Endodermal cell (in vitro differentiated cells): ENCODE measurements around the gene PTPRN2. TPM values are rescaled to one million over a fixed set of nuclear protein-coding genes. Genes with fewer than 3 reads are reported as not detected.

ENCODE experiments used
- DNase-seq: peaks from one replicate; pipeline ENCODE4 v3.0.0-alpha.2; 2017
- H3K27ac ChIP-seq: 2 replicates; pipeline ENCODE4 v1.5.1; 2013; ENCODE audit warnings: mild to moderate bottlenecking, low read depth, low read length, moderate library complexity
- H3K27me3 ChIP-seq: 2 replicates; pipeline ENCODE4 v1.6.1; 2013; ENCODE audit warnings: mild to moderate bottlenecking, low read length, moderate library complexity; ENCODE audit not compliant: insufficient read depth, control insufficient read depth, poor library complexity, severe bottlenecking
- H3K36me3 ChIP-seq: 2 replicates; pipeline ENCODE4 v1.7.0; 2013; ENCODE audit warnings: mild to moderate bottlenecking, low read length, moderate library complexity; ENCODE audit not compliant: control insufficient read depth, insufficient read depth
- H3K4me1 ChIP-seq: one replicate; pipeline ENCODE4 v1.7.0; 2013; ENCODE audit warnings: low read length; ENCODE audit not compliant: control insufficient read depth, insufficient read depth
- H3K4me3 ChIP-seq: 2 replicates; pipeline ENCODE4 v1.5.1; 2013; ENCODE audit warnings: mild to moderate bottlenecking, low read length, moderate library complexity
- H3K9ac ChIP-seq: 2 replicates; pipeline ENCODE4 v1.6.1; 2013; ENCODE audit warnings: mild to moderate bottlenecking, low read length, moderate library complexity; ENCODE audit not compliant: poor library complexity, severe bottlenecking; ENCODE audit errors: extremely low read depth
- H3K9me3 ChIP-seq: 2 replicates; pipeline ENCODE4 v1.6.1; 2013; ENCODE audit warnings: mild to moderate bottlenecking, low read length, moderate library complexity; ENCODE audit not compliant: control insufficient read depth
- H3K27ac Mint-ChIP-seq: 2 replicates; pipeline ENCODE4 v1.8.0; 2020; ENCODE audit warnings: mixed read lengths
- H3K27me3 Mint-ChIP-seq: 2 replicates; pipeline ENCODE4 v1.8.0; 2021; ENCODE audit warnings: mild to moderate bottlenecking, mixed read lengths; ENCODE audit not compliant: insufficient read depth
- H3K36me3 Mint-ChIP-seq: 2 replicates; pipeline ENCODE4 v1.8.0; 2020; ENCODE audit warnings: low read depth, mixed read lengths
- H3K4me1 Mint-ChIP-seq: 2 replicates; pipeline ENCODE4 v1.8.0; 2020; ENCODE audit warnings: mixed read lengths
- H3K4me3 Mint-ChIP-seq: 2 replicates; pipeline ENCODE4 v1.8.0; 2020; ENCODE audit warnings: mild to moderate bottlenecking, moderate library complexity, mixed read lengths
- H3K9me3 Mint-ChIP-seq: 2 replicates; pipeline ENCODE4 v1.8.0; 2020; ENCODE audit warnings: mild to moderate bottlenecking, mixed read lengths
- WGBS, 2 experiments: methylation state at CpG; one replicate each; pipeline versions ENCODE4 v1.1.5 to v1.1.7; 2013; ENCODE audit warnings: missing lambda C conversion rate in 2 of 2, mixed read lengths in 1 of 2; ENCODE audit not compliant: insufficient coverage in 1 of 2, insufficient read length in 1 of 2; 5-methylcytosine and 5-hydroxymethylcytosine counted together
- total RNA-seq, 2 donors: library from RNA; stranded (reverse); fragmentation: NEBNext Ultra II Directional in 1 of 2; extraction: Animal tissue kit (Norgen Biotek cat#: 25700) in 1 of 2; gene quantifications; 2 replicates in 1 of 2; 3 replicates in 1 of 2; pipeline ENCODE4 v1.2.1, GENCODE V29; 2021
- TF ChIP-seq, protein P1 (sequence below): fragments of 200-600 bp; sonication (generic); conservative IDR thresholded peaks from 2 replicates; pipeline ENCODE4 v1.5.0; 2021; ENCODE audit warnings: antibody characterized with exemption, mild to moderate bottlenecking

Gene PTPRN2
- total RNA-seq, 2 donors from 2014 or later = 0.69 to 1.2 TPM

DNA sequence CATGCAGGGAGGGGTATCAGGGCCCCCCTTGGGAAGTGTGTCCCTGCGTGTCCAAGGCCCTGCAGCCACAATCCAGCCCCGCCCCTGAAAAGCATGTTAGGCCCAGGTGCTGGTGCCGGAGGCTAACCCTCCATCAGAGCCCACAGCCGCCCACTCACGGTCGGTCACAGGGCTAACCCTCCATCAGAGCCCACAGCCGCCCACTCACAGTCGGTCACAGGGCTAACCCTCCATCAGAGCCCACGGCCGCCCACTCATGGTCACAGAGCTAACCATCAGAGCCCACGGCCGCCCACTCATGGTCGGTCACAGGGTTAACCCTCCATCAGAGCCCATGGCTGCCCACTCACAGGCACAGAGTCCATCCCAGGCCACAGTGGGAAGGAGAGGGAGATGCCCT is 824.8 kb downstream of the PTPRN2 start:
- Histone ChIP-seq H3K9ac (no peak overlapping the region), H3K9me3 (peaks cover 69% of the 10 kb centered on the region), H3K4me1 (no peaks in the 10 kb centered on the region), H3K36me3 (no peaks in the 10 kb centered on the region), H3K27ac (no peak overlapping the region), H3K27me3 (no peaks in the 10 kb centered on the region), H3K4me3 (no peak overlapping the region)
- DNase-seq = no peak
- WGBS, 2 experiments = 89 to 91% methylated on average over 10 to 13 of the region's 13 CpGs
- TF ChIP-seq, protein P1, sequence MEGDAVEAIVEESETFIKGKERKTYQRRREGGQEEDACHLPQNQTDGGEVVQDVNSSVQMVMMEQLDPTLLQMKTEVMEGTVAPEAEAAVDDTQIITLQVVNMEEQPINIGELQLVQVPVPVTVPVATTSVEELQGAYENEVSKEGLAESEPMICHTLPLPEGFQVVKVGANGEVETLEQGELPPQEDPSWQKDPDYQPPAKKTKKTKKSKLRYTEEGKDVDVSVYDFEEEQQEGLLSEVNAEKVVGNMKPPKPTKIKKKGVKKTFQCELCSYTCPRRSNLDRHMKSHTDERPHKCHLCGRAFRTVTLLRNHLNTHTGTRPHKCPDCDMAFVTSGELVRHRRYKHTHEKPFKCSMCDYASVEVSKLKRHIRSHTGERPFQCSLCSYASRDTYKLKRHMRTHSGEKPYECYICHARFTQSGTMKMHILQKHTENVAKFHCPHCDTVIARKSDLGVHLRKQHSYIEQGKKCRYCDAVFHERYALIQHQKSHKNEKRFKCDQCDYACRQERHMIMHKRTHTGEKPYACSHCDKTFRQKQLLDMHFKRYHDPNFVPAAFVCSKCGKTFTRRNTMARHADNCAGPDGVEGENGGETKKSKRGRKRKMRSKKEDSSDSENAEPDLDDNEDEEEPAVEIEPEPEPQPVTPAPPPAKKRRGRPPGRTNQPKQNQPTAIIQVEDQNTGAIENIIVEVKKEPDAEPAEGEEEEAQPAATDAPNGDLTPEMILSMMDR = no peak
- peaks cover 3% of the 10 kb centered on the region for H3K27me3 Mint-ChIP-seq
- H3K27ac Mint-ChIP-seq = no peak overlapping the region
- no peaks in the 10 kb centered on the region for H3K36me3 Mint-ChIP-seq
- H3K4me1 Mint-ChIP-seq = no peaks in the 10 kb centered on the region
- peaks cover 32% of the 10 kb centered on the region for H3K9me3 Mint-ChIP-seq
- no peak overlapping the region for H3K4me3 Mint-ChIP-seq

DNA sequence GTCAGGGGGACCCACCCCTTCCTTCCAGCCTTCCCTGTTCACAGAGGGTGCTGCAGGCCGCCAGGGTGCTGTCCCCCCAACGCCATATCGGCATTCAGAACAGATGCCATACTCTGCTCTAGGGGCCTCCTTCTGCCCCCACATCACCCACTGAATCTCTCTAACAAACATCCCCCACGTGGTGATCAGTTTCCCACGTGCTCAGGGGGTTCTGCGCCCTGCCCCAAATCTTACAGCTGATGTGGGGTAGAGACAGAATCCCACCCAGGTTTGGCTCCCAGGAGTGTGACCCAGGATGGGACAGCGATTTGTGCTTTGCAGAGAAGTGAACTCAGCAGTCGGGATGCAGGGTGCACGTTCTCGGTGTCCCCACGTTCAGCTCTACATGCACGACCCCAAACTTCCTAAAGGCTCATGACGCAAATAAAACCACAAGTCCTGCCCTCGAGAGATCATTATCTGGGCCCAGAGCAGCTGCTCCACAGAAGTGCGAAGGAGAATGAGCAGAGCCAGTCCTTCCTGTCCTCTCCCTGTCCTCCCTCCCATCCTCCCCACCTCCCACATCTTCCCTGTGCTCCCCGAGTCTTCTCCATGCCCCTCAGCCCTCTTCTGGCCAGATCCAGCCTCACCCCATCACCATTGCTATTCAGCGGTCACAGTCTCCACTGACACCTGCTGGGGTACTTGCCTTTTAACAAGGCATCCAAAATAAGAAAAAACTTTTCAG is 827.5 kb downstream of the PTPRN2 start:
- Mint-ChIP-seq H3K27ac (no peak overlapping the region), H3K27me3 (peaks cover 3% of the 10 kb centered on the region), H3K4me1 (no peaks in the 10 kb centered on the region), H3K9me3 (peaks cover 20% of the 10 kb centered on the region), H3K4me3 (no peak overlapping the region), H3K36me3 (no peaks in the 10 kb centered on the region)
- H3K27ac ChIP-seq = no peak overlapping the region
- H3K4me1 ChIP-seq = no peaks in the 10 kb centered on the region
- H3K36me3 ChIP-seq = no peaks in the 10 kb centered on the region
- H3K9me3 ChIP-seq = peaks cover 50% of the 10 kb centered on the region
- H3K9ac ChIP-seq = no peak overlapping the region
- WGBS, 2 experiments = 69 to 86% methylated on average over 11 to 17 of the region's 17 CpGs
- TF ChIP-seq, protein P1 = peak; percentile 59
- H3K27me3 ChIP-seq = no peaks in the 10 kb centered on the region
- H3K4me3 ChIP-seq = no peak overlapping the region
- DNase-seq = peak; percentile 55

DNA sequence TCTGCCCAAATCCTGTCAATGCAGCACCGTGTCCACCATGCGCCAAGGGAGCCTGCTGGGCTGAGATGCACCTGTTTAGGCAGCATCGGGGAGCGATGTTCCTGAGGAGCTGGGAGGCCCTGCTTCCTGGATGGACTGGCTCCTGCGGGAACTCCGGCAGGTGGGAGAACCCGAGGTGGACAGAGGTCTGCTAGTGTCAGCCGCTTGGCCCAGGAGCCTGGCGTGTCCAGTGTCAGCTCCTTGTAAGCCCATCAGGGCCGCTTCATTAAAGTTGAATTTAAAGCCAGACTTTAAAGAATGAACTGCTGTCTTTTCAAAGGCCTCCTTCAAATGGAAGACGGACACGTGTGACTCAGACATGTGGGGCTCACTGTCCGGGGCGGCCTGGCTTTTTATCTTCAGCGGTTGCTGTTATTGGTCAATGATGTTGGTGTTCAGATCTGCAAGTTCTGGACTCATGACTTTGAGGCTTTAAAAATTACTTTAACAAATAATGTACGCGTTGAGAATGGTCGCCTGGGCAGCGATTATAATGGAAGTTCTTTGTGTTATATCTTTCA is 828.3 kb downstream of the PTPRN2 start:
- H3K4me3 Mint-ChIP-seq = no peak overlapping the region
- Histone ChIP-seq H3K4me1 (no peaks in the 10 kb centered on the region), H3K9me3 (peaks cover 43% of the 10 kb centered on the region), H3K27ac (no peak overlapping the region), H3K9ac (no peak overlapping the region), H3K36me3 (no peaks in the 10 kb centered on the region), H3K4me3 (no peak overlapping the region), H3K27me3 (no peaks in the 10 kb centered on the region)
- no peaks in the 10 kb centered on the region for H3K36me3 Mint-ChIP-seq
- no peak overlapping the region for H3K27ac Mint-ChIP-seq
- peaks cover 13% of the 10 kb centered on the region for H3K9me3 Mint-ChIP-seq
- DNase-seq = no peak
- TF ChIP-seq, protein P1 = no peak
- H3K27me3 Mint-ChIP-seq = peaks cover 3% of the 10 kb centered on the region
- WGBS, 2 experiments = 85 to 93% methylated on average over 18 to 19 of the region's 19 CpGs
- H3K4me1 Mint-ChIP-seq = no peaks in the 10 kb centered on the region
